Esophagus mucosa (tissue), 1 donor: ENCODE results near the gene MST1. TPM values are rescaled to one million over a fixed set of nuclear protein-coding genes. Genes with fewer than 3 reads are reported as not detected.
A peak's percentile ranks its signal among the peaks of the same experiment; 100 is the strongest.
"Not testable (repeated sequence)": the region's sequence is repeated elsewhere in the genome, so short reads cannot be mapped to it uniquely, and the experiment has no call there.

Experiments
- ATAC-seq: fragments of 200-7000 bp; cut with Tn5 transposase; one replicate; pipeline ENCODE4 v1.9.1; 2020
- total RNA-seq: library from RNA; stranded (reverse); gene quantifications from one replicate; pipeline ENCODE4 v1.2.4, GENCODE V29; 2023
- donor health status: DM: yes; HTN: yes; CAD: no.

Gene MST1
- total RNA-seq, 1 donor from 2014 or later, result 7.6 TPM

- no peak for ATAC-seq
Observed at GRCh38 chr3:49700453-49701128, 11.3 kb upstream of the MST1 start.

- ATAC-seq, result no peak
Observed at GRCh38 chr3:49700014-49700413, 10.7 kb upstream of the MST1 start.

GRCh38 chr3:49699281-49699979 lies 10.2 kb upstream of the MST1 start:
- no peak for ATAC-seq

- not testable (repeated sequence) for ATAC-seq
Observed at GRCh38 chr3:49695350-49696015, 6.2 kb upstream of the MST1 start.

- not testable (repeated sequence) for ATAC-seq
Observed at GRCh38 chr3:49694409-49695070, 5.3 kb upstream of the MST1 start.

GRCh38 chr3:49691481-49691880 lies 2.2 kb upstream of the MST1 start:
- not testable (repeated sequence) for ATAC-seq

- ATAC-seq, result not testable (repeated sequence)
Observed at GRCh38 chr3:49690856-49691255, 1.6 kb upstream of the MST1 start.

- not testable (repeated sequence) for ATAC-seq
Observed at GRCh38 chr3:49689908-49690624, 792 bp upstream of the MST1 start.

GRCh38 chr3:49688338-49689045 lies 782 bp downstream of the MST1 start:
- not testable (repeated sequence) for ATAC-seq

GRCh38 chr3:49687424-49687795 lies 1.9 kb downstream of the MST1 start:
- not testable (repeated sequence) for ATAC-seq

- ATAC-seq, result peak; percentile 35
Observed at GRCh38 chr3:49686769-49687423, 2.4 kb downstream of the MST1 start.

GRCh38 chr3:49686346-49686745 lies 2.9 kb downstream of the MST1 start:
- ATAC-seq, result peak; percentile 38

- not testable (repeated sequence) for ATAC-seq
Observed at GRCh38 chr3:49685846-49686245, 3.4 kb downstream of the MST1 start.

- not testable (repeated sequence) for ATAC-seq
Observed at GRCh38 chr3:49685103-49685502, 4.2 kb downstream of the MST1 start.

GRCh38 chr3:49684453-49684852 lies 4.8 kb downstream of the MST1 start:
- not testable (repeated sequence) for ATAC-seq

- ATAC-seq, result no peak
Observed at GRCh38 chr3:49683162-49683561, 6.1 kb downstream of the MST1 start.

GRCh38 chr3:49681543-49681942 lies 7.7 kb downstream of the MST1 start:
- ATAC-seq, result no peak

GRCh38 chr3:49681232-49681522 lies 8.1 kb downstream of the MST1 start:
- no peak for ATAC-seq

- no peak for ATAC-seq
Observed at GRCh38 chr3:49680493-49681231, 8.6 kb downstream of the MST1 start.

GRCh38 chr3:49675912-49676311 lies 13.4 kb downstream of the MST1 start:
- ATAC-seq, result no peak
